HepG2 (cell line): ENCODE data around the gene CCL19. TPM values are rescaled to one million over a fixed set of nuclear protein-coding genes. Genes with fewer than 3 reads are reported as not detected.

Experiments
- ARHGAP35 ChIP-seq: sonication (generic); formaldehyde crosslinking; IDR thresholded peaks from 2 replicates; pipeline ENCODE4 v1.9.0; 2022; ENCODE audit warnings: mild to moderate bottlenecking, inconsistent platforms, moderate library complexity, missing genetic modification reagents, borderline replicate concordance
- CEBPZ ChIP-seq: IDR thresholded peaks from 2 replicates; pipeline ENCODE4 v1.6.1; 2012; ENCODE audit warnings: low read length, improper control_type of control experiment
- FOSL2 ChIP-seq: sonication (generic); formaldehyde crosslinking; IDR thresholded peaks from 2 replicates; pipeline ENCODE4 v1.4.0; 2020; ENCODE audit warnings: missing genetic modification reagents
- FOXO1 ChIP-seq: sonication (generic); formaldehyde crosslinking; IDR thresholded peaks from 2 replicates; pipeline ENCODE4 v1.4.0; 2020; ENCODE audit warnings: missing genetic modification reagents
- HIVEP1 ChIP-seq: sonication (generic); formaldehyde crosslinking; IDR thresholded peaks from 2 replicates; pipeline ENCODE4 v1.4.0; 2020; ENCODE audit warnings: mild to moderate bottlenecking, missing genetic modification reagents
- MED13 ChIP-seq: sonication (generic); formaldehyde crosslinking; IDR thresholded peaks from 2 replicates; pipeline ENCODE4 v1.5.0; 2020; ENCODE audit warnings: missing genetic modification reagents
- MZF1 ChIP-seq: sonication (generic); formaldehyde crosslinking; IDR thresholded peaks from 2 replicates; pipeline ENCODE4 v1.8.1; 2023; ENCODE audit warnings: mild to moderate bottlenecking, missing genetic modification reagents, borderline replicate concordance
- PATZ1 ChIP-seq: sonication (generic); formaldehyde crosslinking; IDR thresholded peaks from 2 replicates; pipeline ENCODE4 v1.4.0; 2020; ENCODE audit warnings: missing genetic modification reagents
- PCBP2 ChIP-seq: fragments of 200-400 bp; formaldehyde crosslinking; optimal IDR thresholded peaks from 2 replicates; pipeline ENCODE3; 2018; ENCODE audit warnings: low read length, low read depth; ENCODE audit not compliant: poor library complexity, severe bottlenecking
- PHF20 ChIP-seq: sonication (generic); formaldehyde crosslinking; IDR thresholded peaks from 2 replicates; pipeline ENCODE4 v1.5.0; 2020; ENCODE audit warnings: mild to moderate bottlenecking, missing genetic modification reagents
- SIX1 ChIP-seq: sonication (generic); formaldehyde crosslinking; IDR thresholded peaks from 2 replicates; pipeline ENCODE4 v1.4.0; 2020; ENCODE audit warnings: missing genetic modification reagents, borderline replicate concordance
- TFDP1 ChIP-seq: IDR thresholded peaks from 2 replicates; pipeline ENCODE4 v1.6.1; 2016; ENCODE audit warnings: missing compliant biosample characterization, missing genetic modification reagents, borderline replicate concordance
- TIGD3 ChIP-seq: sonication (generic); formaldehyde crosslinking; IDR thresholded peaks from 2 replicates; pipeline ENCODE4 v1.5.1; 2020; ENCODE audit warnings: mild to moderate bottlenecking, missing genetic modification reagents, borderline replicate concordance
- ZBTB7B ChIP-seq: sonication (generic); formaldehyde crosslinking; IDR thresholded peaks from 2 replicates; pipeline ENCODE4 v1.4.0; 2020; ENCODE audit warnings: missing genetic modification reagents
- ZNF430 ChIP-seq: sonication (generic); formaldehyde crosslinking; IDR thresholded peaks from 2 replicates; pipeline ENCODE4 v1.9.0; 2021; ENCODE audit warnings: mild to moderate bottlenecking, missing genetic modification reagents
- ZNF484 ChIP-seq: sonication (generic); formaldehyde crosslinking; IDR thresholded peaks from 2 replicates; pipeline ENCODE4 v1.5.1; 2020; ENCODE audit warnings: mild to moderate bottlenecking, low read depth, missing genetic modification reagents, borderline replicate concordance
- ZNF543 ChIP-seq: sonication (generic); formaldehyde crosslinking; IDR thresholded peaks from 2 replicates; pipeline ENCODE4 v1.4.0; 2020; ENCODE audit warnings: mild to moderate bottlenecking, missing genetic modification reagents
- ZNF782 ChIP-seq: sonication (generic); formaldehyde crosslinking; IDR thresholded peaks from 2 replicates; pipeline ENCODE4 v1.4.0; 2020; ENCODE audit warnings: missing genetic modification reagents, mild to moderate bottlenecking, borderline replicate concordance
- ZNF816 ChIP-seq: sonication (generic); formaldehyde crosslinking; IDR thresholded peaks from 2 replicates; pipeline ENCODE4 v1.8.0; 2022; ENCODE audit warnings: missing genetic modification reagents, mild to moderate bottlenecking, borderline replicate concordance
- ZNF878 ChIP-seq: sonication (generic); formaldehyde crosslinking; IDR thresholded peaks from 2 replicates; pipeline ENCODE4 v1.8.1; 2023; ENCODE audit warnings: mild to moderate bottlenecking, missing genetic modification reagents, moderate library complexity
- ZSCAN31 ChIP-seq: sonication (generic); formaldehyde crosslinking; IDR thresholded peaks from 2 replicates; pipeline ENCODE4 v1.5.0; 2020; ENCODE audit warnings: low read depth, mild to moderate bottlenecking, missing genetic modification reagents
- polyA plus RNA-seq, 8 experiments: library from polyadenylated mRNA; depleted of rRNA in 3 of 8; stranded (reverse) in 7 of 8; unstranded in 1 of 8; fragments of >200 nt; fragmentation: Illumina TruSeq in 4 of 8; extraction: Trizol in 4 of 8; gene quantifications; 2 replicates each; pipeline versions ENCODE4 v1.2.1 to v1.2.3, GENCODE V29; 2011 to 2016; ENCODE audit warnings: low read depth in 4 of 8, missing spikeins in 1 of 8, mixed read lengths in 1 of 8; ENCODE audit not compliant: insufficient read depth in 1 of 8
- total RNA-seq, 5 experiments: library from RNA; depleted of rRNA; stranded (reverse); fragments of >200 nt; fragmentation: Illumina TruSeq; extraction: Trizol; gene quantifications; 2 replicates each; pipeline ENCODE4 v1.2.3, GENCODE V29; 2016; ENCODE audit warnings: low read depth in 1 of 5

CCL19 gene
- total and polyA plus RNA-seq, 2 of the 13 experiments (the other 11 are each of a cell fraction or from before 2014, with no cell fraction given): not detected

- TF ChIP-seq PATZ1: peak; percentile 89
- peak; percentile 33; the same call in 1 of the 2 replicates for TF ChIP-seq ZNF430
- no peak; the same call in 1 of the 2 replicates for TF ChIP-seq FOXO1 (CRISPR knock-in tag)
- no peak; the same call in 1 of the 2 replicates for TF ChIP-seq ZNF782
- TF ChIP-seq ZNF878 (CRISPR knock-in tag): no peak
- TF ChIP-seq SIX1 (CRISPR knock-in tag): no peak
- peak; percentile 40; the same call in 1 of the 2 replicates for TF ChIP-seq TFDP1 (CRISPR knock-in tag)
- TF ChIP-seq ZSCAN31 (CRISPR knock-in tag): no peak
- no peak for TF ChIP-seq MED13 (CRISPR knock-in tag)
- no peak for TF ChIP-seq MZF1 (CRISPR knock-in tag)
- TF ChIP-seq ZNF484 (CRISPR knock-in tag): no peak
- TF ChIP-seq ZNF543 (CRISPR knock-in tag): 0 out of 2 replicates have a peak, but pooled peaks have one; percentile 68
- TF ChIP-seq ARHGAP35 (CRISPR knock-in tag): peak; percentile 68; the same call in 1 of the 2 replicates
- TF ChIP-seq HIVEP1 (CRISPR knock-in tag): peak; percentile 79
- no peak for TF ChIP-seq PCBP2
- no peak for TF ChIP-seq ZNF816
- peak; percentile 77 for TF ChIP-seq PHF20 (CRISPR knock-in tag)
- peak; percentile 58 for TF ChIP-seq FOSL2
- no peak for TF ChIP-seq TIGD3
- no peak for TF ChIP-seq CEBPZ
- TF ChIP-seq ZBTB7B: peak; percentile 48; the same call in 1 of the 2 replicates
Measured at GRCh38 chr9:34646211-34647083, 44.6 kb downstream of the CCL19 start, which contains the start of gene GALT (continued).
